Loucy (cell line): ENCODE data around the gene LCA5.
"Not testable (repeated sequence)": the region's sequence is repeated elsewhere in the genome, so short reads cannot be mapped to it uniquely, and the experiment has no call there.

ENCODE experiments used
- CTCF ChIP-seq: fragments of 200-600 bp; sonication (generic); conservative IDR thresholded peaks from 2 replicates; pipeline ENCODE4 v1.5.1; 2014; ENCODE audit warnings: mild to moderate bottlenecking, antibody characterized with exemption, low read length
- EZH2phosphoT487 ChIP-seq: fragments of 200-600 bp; IDR thresholded peaks from 2 replicates; pipeline ENCODE4 v1.6.1; 2018; ENCODE audit warnings: antibody characterized with exemption, mild to moderate bottlenecking, moderate library complexity, borderline replicate concordance

DNA sequence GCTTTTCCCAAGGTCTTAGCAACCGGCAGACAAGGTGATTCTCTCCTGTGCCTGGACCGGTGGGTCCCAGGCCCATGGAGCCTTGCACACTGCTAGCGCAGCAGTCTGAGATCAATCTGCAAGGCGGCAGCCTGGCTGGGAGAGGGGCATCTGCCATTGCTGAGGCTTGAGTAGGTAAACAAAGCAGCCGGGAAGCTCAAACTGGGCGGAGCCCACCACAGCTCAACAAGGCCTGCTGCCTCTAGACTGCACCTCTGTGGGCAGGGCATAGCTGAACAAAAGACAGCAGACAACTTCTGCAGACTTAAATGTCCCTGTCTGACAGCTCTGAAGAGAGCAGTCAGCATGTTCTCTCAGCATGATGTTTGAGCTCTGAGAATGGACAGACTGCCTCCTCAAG is 40.7 kb upstream of the LCA5 start:
- TF ChIP-seq CTCF, EZH2phosphoT487: not testable (repeated sequence)
